IMR-90 (cell line): ENCODE measurements around the gene SMG5. TPM values are rescaled to one million over a fixed set of nuclear protein-coding genes. Genes with fewer than 3 reads are reported as not detected.
A peak's percentile ranks its signal among the peaks of the same experiment; 100 is the strongest.

Experiments used
- ATAC-seq: fragments of 200-7000 bp; cut with Tn5 transposase; 2 replicates; pipeline ENCODE4 v1.9.1; 2020; ENCODE audit warnings: low read depth, mild to moderate bottlenecking, moderate library complexity
- BruUV-seq: library from RNA; stranded (reverse); fragments of 400-500 nt; replicated peaks from 2 replicates; lab custom pipeline; 2021; lab: Mats Ljungman, UMichigan
- CTCF ChIA-PET: fragments of 300-600 bp; formaldehyde crosslinking; extraction: SDS; loops from one replicate; lab custom pipeline; 2021; ENCODE audit warnings: antibody characterized with exemption; lab: Yijun Ruan, JAX
- POLR2A ChIA-PET: fragments of 300-600 bp; sonication (Branson Sonifier 250); formaldehyde crosslinking; loops from one replicate; lab custom pipeline; 2022; ENCODE audit warnings: antibody characterized with exemption; ENCODE audit not compliant: unreplicated experiment; lab: Charles Lee
- DNase-seq: peaks from one replicate; pipeline ENCODE4 v3.0.0; 2013
- H2AFZ ChIP-seq: replicated peaks from 2 replicates; pipeline ENCODE3; 2013; ENCODE audit warnings: low read length, mild to moderate bottlenecking; ENCODE audit not compliant: poor library complexity
- H2AK5ac ChIP-seq: 2 replicates; pipeline ENCODE4 v1.6.1; 2013; ENCODE audit warnings: low read depth, low read length, inconsistent platforms
- H2AK9ac ChIP-seq: replicated peaks from 2 replicates; pipeline ENCODE3; 2013; ENCODE audit warnings: mild to moderate bottlenecking, low read depth, low read length, moderate library complexity; ENCODE audit not compliant: poor library complexity
- H2BK120ac ChIP-seq: 2 replicates; pipeline ENCODE4 v1.6.1; 2013; ENCODE audit warnings: low read depth, low read length, inconsistent platforms
- H2BK15ac ChIP-seq: 3 replicates; pipeline ENCODE4 v1.6.1; 2013; ENCODE audit warnings: low read depth, low read length, inconsistent platforms
- H2BK20ac ChIP-seq: 2 replicates; pipeline ENCODE4 v1.6.1; 2013; ENCODE audit warnings: low read depth, mild to moderate bottlenecking, inconsistent platforms, low read length, moderate library complexity
- H2BK5ac ChIP-seq: 2 replicates; pipeline ENCODE4 v1.6.1; 2013; ENCODE audit warnings: mild to moderate bottlenecking, low read depth, low read length, inconsistent platforms; ENCODE audit not compliant: poor library complexity, severe bottlenecking
- H3K14ac ChIP-seq: replicated peaks from 2 replicates; pipeline ENCODE4 v1.6.1; 2013; ENCODE audit warnings: low read depth, low read length, inconsistent platforms
- H3K18ac ChIP-seq: 2 replicates; pipeline ENCODE4 v1.6.1; 2013; ENCODE audit warnings: low read depth, low read length, control low read depth
- H3K23ac ChIP-seq: 2 replicates; pipeline ENCODE4 v1.6.1; 2013; ENCODE audit warnings: low read depth, low read length, inconsistent platforms
- H3K27ac ChIP-seq: 2 replicates; pipeline ENCODE4 v1.5.1; 2013; ENCODE audit warnings: mild to moderate bottlenecking, control low read depth, low read length; ENCODE audit not compliant: insufficient read depth
- H3K27me3 ChIP-seq: 2 replicates; pipeline ENCODE4 v1.6.1; 2013; ENCODE audit warnings: low read length; ENCODE audit not compliant: control insufficient read depth, insufficient read depth
- H3K36me3 ChIP-seq: 2 replicates; pipeline ENCODE4 v1.6.1; 2013; ENCODE audit warnings: low read length, mixed read lengths; ENCODE audit not compliant: control insufficient read depth, insufficient read depth
- H3K4ac ChIP-seq: 2 replicates; pipeline ENCODE4 v1.6.1; 2013; ENCODE audit warnings: low read depth, low read length, inconsistent platforms
- H3K4me1 ChIP-seq: 2 replicates; pipeline ENCODE4 v1.6.1; 2013; ENCODE audit warnings: low read length, mixed read lengths; ENCODE audit not compliant: control insufficient read depth, insufficient read depth
- H3K4me2 ChIP-seq: 2 replicates; pipeline ENCODE4 v1.6.1; 2013; ENCODE audit warnings: low read depth, mild to moderate bottlenecking, control low read depth, low read length, moderate library complexity
- H3K4me3 ChIP-seq: 2 replicates; pipeline ENCODE4 v1.5.1; 2013; ENCODE audit warnings: low read depth, mild to moderate bottlenecking, control low read depth, low read length, moderate library complexity; ENCODE audit not compliant: insufficient read depth
- H3K56ac ChIP-seq: 2 replicates; pipeline ENCODE4 v1.6.1; 2013; ENCODE audit warnings: low read length, inconsistent platforms; ENCODE audit not compliant: insufficient read depth; ENCODE audit errors: extremely low read depth
- H3K79me1 ChIP-seq, 2 experiments: 2 replicates each; pipeline ENCODE4 v1.6.1; 2013; ENCODE audit warnings: low read length in 2 of 2, inconsistent platforms in 1 of 2, low read depth in 1 of 2
- H3K9ac ChIP-seq: 2 replicates; pipeline ENCODE4 v1.6.1; 2013; ENCODE audit warnings: low read depth, low read length, control low read depth
- H3K9me1 ChIP-seq: 2 replicates; pipeline ENCODE4 v1.6.1; 2013; ENCODE audit warnings: low read length, inconsistent platforms; ENCODE audit not compliant: insufficient read depth
- H3K9me3 ChIP-seq: 2 replicates; pipeline ENCODE4 v1.6.1; 2013; ENCODE audit warnings: low read length; ENCODE audit not compliant: control insufficient read depth, insufficient read depth
- H4K20me1 ChIP-seq: 2 replicates; pipeline ENCODE4 v1.6.1; 2013; ENCODE audit warnings: low read length, inconsistent platforms; ENCODE audit not compliant: insufficient read depth
- H4K5ac ChIP-seq: 2 replicates; pipeline ENCODE4 v1.6.1; 2013; ENCODE audit warnings: mild to moderate bottlenecking, low read depth, low read length, control low read depth
- H4K8ac ChIP-seq, 2 experiments: 2 replicates each; pipeline ENCODE4 v1.6.1; 2013; ENCODE audit warnings: low read depth in 2 of 2, low read length in 2 of 2, control low read depth in 1 of 2, inconsistent platforms in 1 of 2
- H4K91ac ChIP-seq: 2 replicates; pipeline ENCODE4 v1.6.1; 2013; ENCODE audit warnings: low read depth, low read length, inconsistent platforms; ENCODE audit not compliant: insufficient read depth
- FOS ChIP-seq: fragments of 150-350 bp; IDR thresholded peaks from 2 replicates; pipeline ENCODE4 v1.6.1; 2016; ENCODE audit warnings: low read depth, low read length
- MAFK ChIP-seq: IDR thresholded peaks from 2 replicates; pipeline ENCODE4 v1.6.1; 2012; ENCODE audit warnings: low read depth, low read length, improper control_type of control experiment
- MAZ ChIP-seq: IDR thresholded peaks from 2 replicates; pipeline ENCODE4 v1.6.1; 2012; ENCODE audit warnings: low read depth, mild to moderate bottlenecking, low read length, improper control_type of control experiment, moderate library complexity, borderline replicate concordance
- MXI1 ChIP-seq: IDR thresholded peaks from 2 replicates; pipeline ENCODE4 v1.6.1; 2012; ENCODE audit warnings: low read depth, mild to moderate bottlenecking, low read length, moderate library complexity, borderline replicate concordance
- RFX5 ChIP-seq: IDR thresholded peaks from 2 replicates; pipeline ENCODE4 v1.8.0; 2012; ENCODE audit warnings: low read depth, mild to moderate bottlenecking, low read length, moderate library complexity
- SMC3 ChIP-seq: fragments of 150-350 bp; IDR thresholded peaks from 2 replicates; pipeline ENCODE4 v1.6.1; 2016; ENCODE audit warnings: low read depth, mild to moderate bottlenecking, antibody characterized with exemption, low read length, moderate library complexity
- WGBS, 2 experiments: methylation state at CpG; one replicate each; pipeline versions ENCODE4 v1.1.5 to v1.1.7; 2013; ENCODE audit warnings: missing lambda C conversion rate in 2 of 2; ENCODE audit not compliant: insufficient read length in 1 of 2; ENCODE audit errors: extremely low coverage in 2 of 2; 5-methylcytosine and 5-hydroxymethylcytosine counted together
- dilution Hi-C: fragments of 300-500 bp; cut with HindIII; formaldehyde crosslinking; loops from one replicate; pipeline ENCODE4 v1.14.3; 2018; ENCODE audit warnings: low sequenced_read_pairs; ENCODE audit not compliant: unreplicated experiment
- in situ Hi-C: fragments of 300-500 bp; cut with MboI; formaldehyde crosslinking; loops from 3 replicates; pipeline ENCODE4 v1.14.3; 2019; ENCODE audit warnings: low sequenced_read_pairs, inconsistent platforms, mixed read lengths
- intact Hi-C: fragments of 100-400 bp; cut with micrococcal nuclease; formaldehyde crosslinking; loops from 2 replicates; pipeline ENCODE4 v1.10.0; 2022
- polyA plus RNA-seq, 3 experiments: library from polyadenylated mRNA; depleted of rRNA; stranded (reverse); fragments of >200 nt; gene quantifications; 2 replicates each; pipeline ENCODE4 v1.2.3, GENCODE V29; 2012; ENCODE audit warnings: low replicate concordance in 1 of 3
- total RNA-seq: library from RNA; depleted of rRNA; stranded (reverse); fragments of >200 nt; gene quantifications from 2 replicates; pipeline ENCODE4 v1.2.3, GENCODE V29; 2012

The SMG5 gene
- total and polyA plus RNA-seq, 2 of the 4 experiments (the other 2 are of a cell fraction) = 34.7 to 37.3 TPM

DNA sequence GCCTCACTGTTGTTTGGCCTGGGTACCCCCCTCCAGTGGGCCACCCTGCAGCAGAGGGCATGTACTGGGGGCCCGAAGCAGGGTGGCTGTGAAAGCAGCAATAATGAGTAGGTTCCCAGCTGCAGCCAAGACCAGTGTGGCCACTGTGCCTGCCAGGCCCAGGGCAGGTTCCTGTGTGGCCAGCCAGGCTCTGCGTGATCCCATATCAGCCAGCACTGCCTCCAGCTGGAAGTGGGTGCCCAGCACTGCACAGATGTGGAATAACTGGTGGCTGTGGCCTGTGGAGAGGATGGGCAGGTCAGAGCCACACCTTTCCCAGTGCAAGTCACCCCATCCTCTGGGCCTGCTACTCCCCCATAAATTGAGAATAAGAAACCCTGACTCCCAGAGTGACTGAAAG is 38.5 kb downstream of the SMG5 start:
- TF ChIP-seq RFX5 (no peak), FOS (no peak), MXI1 (no peak), MAFK (no peak), MAZ (no peak), SMC3 (no peak)
- Histone ChIP-seq H3K23ac (no peak overlapping the region), H3K18ac (no peak overlapping the region), H2AK5ac (no peak overlapping the region), H4K20me1 (no peaks in the 10 kb centered on the region; the same call in none of the 2 replicates), H4K91ac (no peak overlapping the region), H3K4me1 (peaks cover 2% of the 10 kb centered on the region; the same call in 1 of the 2 replicates), H3K79me1 (no peaks in the 10 kb centered on the region), H2BK120ac (no peak overlapping the region), H3K4me2 (no peak overlapping the region), H3K27me3 (peaks cover 12% of the 10 kb centered on the region; the same call in 1 of the 2 replicates), H2BK5ac (no peak overlapping the region), H3K4ac (no peak overlapping the region), H3K36me3 (peaks cover 13% of the 10 kb centered on the region; the same call in 1 of the 2 replicates), H4K8ac (no peak overlapping the region), H2AK9ac (peak overlapping the region; percentile 19), H3K4me3 (no peak overlapping the region), H2BK20ac (no peak overlapping the region), H3K14ac (no peak overlapping the region), H3K56ac (no peak overlapping the region), H4K5ac (no peak overlapping the region), H3K9ac (no peak overlapping the region), H3K9me1 (peaks cover 5% of the 10 kb centered on the region; the same call in 1 of the 2 replicates), H2AFZ (no peak overlapping the region), H3K27ac (no peak overlapping the region), H3K9me3 (no peaks in the 10 kb centered on the region), H2BK15ac (no peak overlapping the region)
- ATAC-seq (no peak), DNase-seq (no peak)
- CTCF ChIA-PET = no interaction called here
- WGBS, 2 experiments = no CpG with 5 or more reads among the region's 2 CpGs
- POLR2A ChIA-PET = no interaction called here
- dilution Hi-C loops (no loop called here), intact Hi-C loops (no loop called here), in situ Hi-C loops (no loop called here)
- BruUV-seq = no TSS peak
